ENCODE data around the gene IGFBP2.

Gene IGFBP2

GRCh38 chr2:216615298-216616082 lies 17.7 kb upstream of the IGFBP2 start:
- DNase-seq (ENCODE audit: low read depth, low spot score), result no peak

GRCh38 chr2:216616083-216616678 lies 17.0 kb upstream of the IGFBP2 start:
- no peak for DNase-seq (ENCODE audit: low read depth, low spot score)

GRCh38 chr2:216617159-216617815 lies 15.9 kb upstream of the IGFBP2 start:
- no peak for DNase-seq (ENCODE audit: low read depth, low spot score)

- DNase-seq (ENCODE audit: low read depth, low spot score), result no peak
These were observed 14.4 kb upstream of the IGFBP2 start for GRCh38 chr2:216618785-216619184.

- DNase-seq (ENCODE audit: low read depth, low spot score), result peak; percentile 32
These were observed 13.5 kb upstream of the IGFBP2 start for GRCh38 chr2:216619411-216620393.

GRCh38 chr2:216620786-216621185 lies 12.4 kb upstream of the IGFBP2 start:
- peak; percentile 19 for DNase-seq (ENCODE audit: low read depth, low spot score)

GRCh38 chr2:216621292-216621691 lies 11.9 kb upstream of the IGFBP2 start:
- no peak for DNase-seq (ENCODE audit: low read depth, low spot score)

GRCh38 chr2:216622526-216622925 lies 10.7 kb upstream of the IGFBP2 start:
- DNase-seq (ENCODE audit: low read depth, low spot score), result no peak

- no peak for DNase-seq (ENCODE audit: low read depth, low spot score)
These were observed 9.0 kb upstream of the IGFBP2 start for GRCh38 chr2:216624251-216624650.

- DNase-seq (ENCODE audit: low read depth, low spot score), result no peak
These were observed 6.9 kb upstream of the IGFBP2 start for GRCh38 chr2:216626168-216626874.

GRCh38 chr2:216626875-216627245 lies 6.4 kb upstream of the IGFBP2 start:
- no peak for DNase-seq (ENCODE audit: low read depth, low spot score)

- DNase-seq (ENCODE audit: low read depth, low spot score), result no peak
These were observed 3.4 kb upstream of the IGFBP2 start for GRCh38 chr2:216629784-216630183.

GRCh38 chr2:216632346-216632951 lies 771 bp upstream of the IGFBP2 start:
- DNase-seq (ENCODE audit: low read depth, low spot score), result no peak

- DNase-seq (ENCODE audit: low read depth, low spot score), result peak; percentile 68
These were observed 573 bp downstream of the IGFBP2 start for GRCh38 chr2:216633616-216634369.

GRCh38 chr2:216634370-216635148 lies 1.3 kb downstream of the IGFBP2 start:
- DNase-seq (ENCODE audit: low read depth, low spot score), result peak; percentile 51

- DNase-seq (ENCODE audit: low read depth, low spot score), result peak; percentile 45
These were observed 2.0 kb downstream of the IGFBP2 start for GRCh38 chr2:216635171-216635570.

GRCh38 chr2:216635701-216636550 lies 2.7 kb downstream of the IGFBP2 start:
- peak; percentile 79 for DNase-seq (ENCODE audit: low read depth, low spot score)

Data from astrocyte of the hippocampus (primary cell).